ENCODE measurements around the gene GABRD.

Gene GABRD

DNA sequence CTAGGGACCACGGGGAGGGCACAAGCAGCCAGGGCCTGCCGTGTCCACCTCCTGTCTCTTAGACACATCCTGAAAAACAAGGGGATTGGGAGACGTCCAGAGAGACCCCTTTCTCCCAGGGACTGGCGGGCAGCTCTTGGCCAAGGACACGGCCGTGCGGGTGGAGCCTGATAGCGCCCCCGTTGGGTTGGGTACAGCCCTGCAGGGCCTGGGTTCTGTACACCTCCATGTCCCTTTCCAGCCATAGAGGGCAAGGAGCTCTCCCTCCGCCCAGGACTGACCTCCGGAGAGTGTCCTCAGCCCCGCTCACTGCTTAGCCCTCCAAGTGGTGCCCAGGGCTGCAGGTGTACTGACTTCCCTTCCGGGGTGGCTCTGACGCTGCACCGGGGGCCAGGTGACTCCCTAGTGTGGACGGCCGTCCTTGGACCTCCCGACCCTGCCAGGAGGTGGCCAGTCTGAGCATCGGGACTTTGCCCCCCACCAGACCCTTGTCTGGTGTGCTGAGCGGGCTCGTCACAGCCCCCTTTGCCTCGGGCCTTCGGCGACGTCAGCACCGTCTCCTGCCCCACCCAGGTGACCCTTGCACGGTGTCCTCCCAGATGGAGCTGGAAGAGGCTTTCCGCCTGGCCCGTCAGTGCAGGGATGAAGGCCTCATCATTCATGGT is 36.9 kb downstream of the GABRD start:
- FAIRE-seq = no peak

GRCh38 chr1:2056955-2057590 is 37.9 kb downstream of the GABRD start:
- FAIRE-seq = no peak

DNA sequence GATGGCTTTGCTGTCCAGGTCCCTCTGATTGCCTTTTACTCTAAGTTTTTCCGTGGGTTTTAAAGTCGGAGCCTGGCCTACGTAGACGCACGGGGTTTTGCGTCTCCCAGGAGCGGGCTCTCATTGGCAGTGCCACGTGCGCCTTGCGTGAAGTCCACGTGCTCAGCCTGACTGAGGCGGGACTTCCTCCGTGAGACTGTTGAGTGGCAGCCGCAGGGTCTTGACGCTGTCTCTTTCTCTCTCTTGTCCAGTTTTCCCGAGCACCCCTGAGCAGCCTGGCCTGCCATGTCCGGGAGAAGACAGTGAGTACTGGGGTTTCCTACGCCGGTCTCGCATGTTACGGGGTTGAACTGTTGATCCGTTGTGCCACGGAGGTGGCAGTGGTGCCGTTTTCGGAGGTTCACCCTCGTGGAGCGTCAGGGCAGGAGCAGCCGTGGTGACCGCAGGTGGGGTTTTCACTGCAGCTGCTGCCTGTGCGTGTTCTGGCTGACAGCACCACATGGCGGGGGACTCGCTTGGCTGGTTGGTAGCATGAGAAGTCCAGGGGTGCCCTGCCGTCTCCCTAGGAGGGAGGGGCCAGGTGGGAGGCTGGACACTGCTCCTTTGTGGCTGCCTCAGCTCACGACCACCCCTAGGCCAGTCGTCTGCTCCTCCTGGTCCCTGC is 40.3 kb downstream of the GABRD start:
- FAIRE-seq = no peak

- FAIRE-seq = no peak
These were observed 40.9 kb downstream of the GABRD start for GRCh38 chr1:2060072-2060471.

DNA sequence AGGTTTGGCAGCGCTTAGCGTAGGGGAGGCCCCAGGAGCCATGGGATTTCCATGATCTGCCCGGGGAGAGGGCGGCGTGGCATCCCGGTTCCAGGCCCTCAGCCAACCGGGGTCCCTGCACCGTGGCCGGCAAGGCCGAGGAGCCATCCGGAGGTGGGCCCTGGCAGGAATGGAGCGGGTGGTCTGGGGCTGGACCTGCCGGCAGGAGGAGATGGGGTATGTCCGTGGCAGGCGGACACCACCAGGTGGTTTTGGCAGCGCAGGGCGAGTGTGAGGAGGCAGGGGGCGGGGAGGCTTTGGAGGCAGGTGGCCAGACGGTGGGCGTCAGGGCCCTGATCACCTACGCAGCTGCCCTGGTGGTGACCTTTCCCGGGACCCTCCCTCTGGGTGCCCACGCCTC is 41.4 kb downstream of the GABRD start:
- FAIRE-seq = no peak

- no peak for FAIRE-seq
These were observed 42.1 kb downstream of the GABRD start for GRCh38 chr1:2061065-2061778.

DNA sequence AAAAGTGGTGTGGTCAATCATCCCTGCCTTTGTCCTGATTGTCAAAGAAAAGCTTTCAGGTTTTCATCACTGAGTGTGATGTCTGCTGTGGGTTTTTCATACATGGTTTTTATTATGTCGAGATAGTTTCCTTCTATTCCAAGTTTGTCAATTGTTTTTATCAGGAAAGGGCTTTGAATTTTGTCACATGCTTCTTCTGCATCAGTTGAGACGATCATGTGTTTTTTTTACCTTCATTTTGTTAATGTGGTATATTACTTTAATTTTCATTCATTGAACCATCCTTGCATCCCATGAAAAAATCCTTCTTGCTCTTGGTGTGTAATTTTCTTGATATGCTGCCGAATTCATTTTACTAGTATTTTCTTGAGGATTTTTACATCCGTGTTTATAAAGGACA is 46.6 kb downstream of the GABRD start:
- no peak for FAIRE-seq

GRCh38 chr1:2067393-2067792 is 48.2 kb downstream of the GABRD start:
- no peak for FAIRE-seq

GRCh38 chr1:2067981-2068380 is 48.8 kb downstream of the GABRD start:
- no peak for FAIRE-seq

GRCh38 chr1:2068951-2069350 is 49.8 kb downstream of the GABRD start:
- no peak for FAIRE-seq

- no peak for FAIRE-seq
These were observed 50.9 kb downstream of the GABRD start for GRCh38 chr1:2070016-2070415.

- no peak for FAIRE-seq
These were observed 51.8 kb downstream of the GABRD start for GRCh38 chr1:2070800-2071530.

GRCh38 chr1:2072109-2072806 is 53.1 kb downstream of the GABRD start:
- FAIRE-seq = no peak

DNA sequence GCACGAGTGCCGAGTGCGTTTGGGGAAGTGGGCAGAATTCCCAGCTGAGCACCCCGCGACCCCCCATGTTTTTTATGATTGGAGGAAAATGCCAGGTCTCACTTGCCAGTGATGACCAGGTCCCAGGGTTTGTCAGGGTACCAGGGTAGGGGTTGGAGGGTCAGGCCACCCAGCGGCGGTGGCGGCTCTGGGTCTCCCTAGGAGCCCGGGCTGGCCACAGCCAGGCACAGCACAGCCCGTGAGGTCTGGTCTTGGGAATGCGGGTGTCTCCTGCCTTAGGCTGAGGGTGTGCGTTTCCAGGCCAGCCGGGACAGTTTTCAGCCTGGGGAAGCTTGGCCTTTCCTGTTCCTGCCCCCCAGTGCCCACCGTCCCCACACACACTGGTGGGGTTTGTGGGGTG is 53.7 kb downstream of the GABRD start:
- no peak for FAIRE-seq

DNA sequence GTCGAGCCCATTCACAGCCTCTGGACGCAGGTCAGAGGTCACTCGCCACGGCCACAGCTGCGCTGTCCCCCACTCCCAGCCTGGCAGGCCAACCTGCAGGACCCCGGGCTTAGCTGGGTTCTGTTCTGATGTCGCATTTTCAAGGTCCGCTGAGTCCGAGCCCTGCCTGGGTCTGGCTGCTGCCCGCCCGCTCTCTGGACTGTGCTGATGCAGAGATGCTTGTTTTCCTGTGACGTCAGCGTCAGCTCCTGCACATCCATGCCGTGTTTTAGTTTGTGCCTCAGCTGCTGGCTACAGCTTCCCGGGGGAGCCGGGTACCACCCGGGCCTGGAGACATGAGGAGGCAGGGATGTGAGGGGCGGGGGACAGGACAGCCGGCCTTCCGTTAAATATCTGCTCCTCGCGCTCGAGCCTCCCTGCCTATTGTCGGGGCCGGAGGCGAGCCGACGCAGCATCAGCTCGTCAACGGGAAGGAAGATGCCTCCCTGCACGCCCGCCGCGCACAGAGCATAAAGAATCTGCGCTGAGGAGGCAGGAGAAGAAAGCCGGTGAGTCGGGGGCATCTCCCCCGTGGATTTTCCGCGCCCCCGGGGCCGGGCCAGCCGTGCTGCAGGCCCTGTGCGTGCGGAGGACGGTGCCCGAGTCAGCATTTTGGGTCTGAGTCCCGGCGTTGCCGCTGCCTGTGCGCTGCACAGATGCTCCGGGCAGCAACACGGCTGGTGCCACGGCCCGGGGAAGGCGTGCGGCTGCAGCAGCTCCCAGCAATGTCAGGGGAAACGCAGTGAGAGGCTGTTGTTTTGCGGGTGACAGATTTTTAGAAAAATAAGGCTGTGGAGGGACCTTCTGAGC is 54.5 kb downstream of the GABRD start:
- FAIRE-seq = no peak

DNA sequence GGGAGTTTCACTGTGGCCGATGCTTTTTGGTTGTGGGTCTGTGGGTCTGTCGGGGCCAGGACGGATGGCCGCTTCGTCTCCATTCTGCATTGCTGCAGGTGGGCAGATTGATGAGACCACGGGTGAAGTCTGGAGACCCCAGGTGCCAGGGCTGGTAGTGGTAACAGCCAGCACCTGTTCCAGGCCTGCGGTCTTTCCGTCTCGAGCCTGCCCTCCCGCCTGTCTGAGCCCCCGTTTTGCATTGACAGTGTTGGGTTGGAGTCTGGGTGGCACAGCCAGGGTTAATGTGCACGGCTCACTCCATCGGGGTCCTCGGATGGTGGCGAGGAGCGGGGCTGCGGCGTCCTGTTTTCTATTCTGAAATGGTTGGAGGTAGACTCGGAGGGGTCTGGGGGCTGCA is 55.3 kb downstream of the GABRD start:
- no peak for FAIRE-seq

DNA sequence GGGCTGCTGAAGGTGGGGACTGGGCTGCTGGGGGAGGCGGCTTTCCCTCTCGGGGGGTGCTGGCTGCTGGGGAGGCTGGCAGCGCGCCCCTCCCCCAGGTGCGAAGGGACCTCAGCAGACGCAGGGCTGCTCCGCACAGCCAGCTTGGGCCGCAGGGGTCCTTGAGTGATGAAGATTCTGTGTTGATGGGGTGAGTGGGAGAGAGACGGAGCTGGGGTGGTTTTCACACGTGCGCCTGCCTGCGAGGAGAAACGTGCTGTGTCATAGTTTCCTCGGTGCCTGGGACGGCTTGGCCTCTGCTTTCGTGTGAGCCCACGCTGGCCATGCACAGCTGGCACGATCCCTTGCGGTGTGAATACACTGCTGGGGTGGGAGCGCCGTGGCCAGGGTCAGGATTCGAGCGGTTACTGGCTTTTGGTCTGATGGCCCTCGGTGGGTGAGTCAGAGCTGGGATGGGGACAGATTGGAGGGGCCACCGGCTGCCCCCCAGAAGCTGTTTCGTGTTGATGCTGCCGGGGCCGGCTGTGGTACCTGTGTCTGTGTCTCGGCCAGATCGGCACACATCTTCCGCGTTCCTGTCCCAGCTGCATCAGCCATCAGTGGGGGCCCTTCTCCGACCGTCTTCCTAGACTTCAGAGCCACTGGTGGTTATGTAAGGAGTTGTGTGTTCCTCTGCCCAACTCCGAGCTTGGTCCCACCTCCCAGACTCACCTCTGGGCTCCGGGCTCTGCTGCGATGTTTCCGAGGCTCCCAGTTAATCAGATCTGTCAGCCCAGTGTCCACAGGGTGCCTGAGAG is 56.0 kb downstream of the GABRD start:
- FAIRE-seq = no peak

DNA sequence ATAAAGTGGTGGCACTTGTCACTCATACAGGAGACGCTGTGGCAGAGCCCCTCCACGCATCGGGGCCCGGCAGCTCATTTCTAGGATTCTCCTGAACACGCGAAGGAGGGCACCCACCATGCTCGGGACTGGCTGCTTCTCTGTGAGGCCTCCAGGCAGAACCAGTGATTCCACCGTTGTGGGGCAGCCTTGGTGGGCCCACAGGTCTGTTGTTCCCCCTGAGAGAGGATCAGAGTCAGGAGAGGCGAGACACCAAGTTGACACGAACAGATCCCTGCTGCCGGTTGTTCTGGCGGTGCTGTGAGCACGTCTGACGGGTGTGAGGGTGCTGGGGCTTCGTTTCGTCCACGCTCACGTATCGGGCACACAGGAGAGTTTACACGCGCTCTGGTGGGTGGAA is 57.7 kb downstream of the GABRD start:
- no peak for FAIRE-seq

- no peak for FAIRE-seq
These were observed 59.0 kb downstream of the GABRD start for GRCh38 chr1:2078170-2078569.

GRCh38 chr1:2079396-2080085 is 60.4 kb downstream of the GABRD start:
- FAIRE-seq = no peak

Data from TTC549 (cell line).